ENCODE data around the gene HSPB7. TPM values are rescaled to one million over a fixed set of nuclear protein-coding genes. Genes with fewer than 3 reads are reported as not detected.
A peak's percentile ranks its signal among the peaks of the same experiment; 100 is the strongest.
"Not testable (repeated sequence)": the region's sequence is repeated elsewhere in the genome, so short reads cannot be mapped to it uniquely, and the experiment has no call there.

The HSPB7 gene
- total RNA-seq (2014; rRNA removed; shearing (Covaris generic)) = 0.07 TPM in 1 of 2 replicates, not detected in the other

DNA sequence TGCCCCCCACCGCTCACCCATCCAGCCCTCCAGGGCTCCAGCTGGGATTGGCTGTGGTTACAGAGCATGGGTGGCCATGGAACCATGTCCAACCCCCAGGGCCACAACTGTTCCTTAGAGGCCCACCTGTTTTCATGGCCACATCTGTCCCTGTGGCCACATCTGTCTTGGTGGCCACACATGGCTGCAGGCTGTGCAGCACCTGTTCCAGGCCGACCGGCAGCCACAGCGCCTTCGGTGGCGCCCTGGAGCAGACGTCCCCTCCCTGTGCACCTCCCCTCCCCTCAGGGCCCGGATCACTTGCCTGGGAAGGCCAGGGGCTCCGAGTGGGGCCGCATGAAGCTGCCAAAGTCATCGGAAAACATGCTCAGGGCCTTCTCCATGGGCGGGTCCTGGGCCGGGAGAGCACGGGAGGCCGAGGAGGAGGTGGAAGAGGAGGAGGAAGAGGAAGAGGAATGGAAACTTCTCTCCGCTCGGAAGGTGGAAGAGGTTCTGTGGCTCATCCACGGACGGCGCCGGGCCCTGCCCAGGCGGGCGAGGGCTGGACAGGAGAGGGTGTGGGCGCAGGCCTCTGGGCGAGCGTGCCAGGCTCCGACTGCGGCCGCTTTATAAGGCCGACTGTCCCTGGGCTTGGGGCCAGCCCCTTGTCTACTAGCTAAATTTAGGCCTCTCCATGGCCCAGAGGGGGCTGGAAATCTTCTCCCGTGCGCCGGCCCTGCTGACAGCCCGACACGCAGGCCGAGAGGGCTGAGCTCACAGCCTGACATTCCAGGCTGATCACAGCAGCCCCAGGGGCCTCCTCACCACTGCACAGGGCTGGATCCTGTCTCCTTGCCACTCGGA, at the start of gene HSPB7:
HSPB7 (minus strand) TSS at position 583 of the 843 bp plus-strand sequence; CDS start at position 503, 80 bp downstream.
- H3K4me3 ChIP-seq (ENCODE audit: insufficient read depth, low read depth, low read length) = no peak within 1 kb of the TSS
- no peaks in the 10 kb centered on the region for H3K27me3 ChIP-seq (ENCODE audit: control insufficient read depth, insufficient read depth, low read length)
- no peaks in the 10 kb centered on the region for H3K36me3 ChIP-seq (replicated peaks; ENCODE audit: control insufficient read depth, insufficient read depth, low read length)
- peak; percentile 94 for DNase-seq

DNA sequence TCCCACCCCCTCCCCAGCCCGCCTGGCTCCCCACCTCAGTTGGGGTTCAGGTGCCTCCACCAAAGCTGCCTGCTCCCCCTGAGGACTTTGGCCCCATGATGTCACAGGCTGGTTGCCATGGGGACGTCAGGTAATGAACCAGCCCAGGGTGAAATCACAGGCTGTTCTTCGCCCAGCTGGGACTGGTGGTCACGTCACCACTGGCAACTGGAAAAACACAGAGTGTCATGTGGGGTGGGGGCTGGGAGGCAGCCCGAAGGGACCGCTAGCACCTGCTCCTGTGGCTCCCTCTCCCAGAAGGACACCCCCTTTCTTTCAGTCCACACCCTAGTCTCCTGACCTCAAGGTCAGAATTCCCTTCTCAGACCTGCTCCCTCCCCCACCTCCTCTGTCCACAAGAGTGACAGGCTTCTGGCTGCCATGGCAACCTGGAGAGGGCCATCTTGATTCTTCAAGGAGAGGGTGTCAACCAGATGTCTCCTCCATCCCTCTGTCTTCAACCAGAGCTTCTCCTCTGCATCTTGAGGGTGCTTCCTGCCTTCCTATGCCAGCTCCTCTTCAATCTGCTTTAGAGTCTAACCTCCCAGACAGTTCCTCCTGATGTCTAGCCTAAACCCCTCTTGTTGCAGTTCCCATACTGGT, 49.4 kb upstream of the HSPB7 start:
- Histone ChIP-seq H3K4me3 (ENCODE audit: insufficient read depth, low read depth, low read length) (no peak overlapping the region), H3K27me3 (ENCODE audit: control insufficient read depth, insufficient read depth, low read length) (peaks cover 8% of the 10 kb centered on the region), H3K36me3 (replicated peaks; ENCODE audit: control insufficient read depth, insufficient read depth, low read length) (no peaks in the 10 kb centered on the region)
- peak; percentile 80 for DNase-seq

DNA sequence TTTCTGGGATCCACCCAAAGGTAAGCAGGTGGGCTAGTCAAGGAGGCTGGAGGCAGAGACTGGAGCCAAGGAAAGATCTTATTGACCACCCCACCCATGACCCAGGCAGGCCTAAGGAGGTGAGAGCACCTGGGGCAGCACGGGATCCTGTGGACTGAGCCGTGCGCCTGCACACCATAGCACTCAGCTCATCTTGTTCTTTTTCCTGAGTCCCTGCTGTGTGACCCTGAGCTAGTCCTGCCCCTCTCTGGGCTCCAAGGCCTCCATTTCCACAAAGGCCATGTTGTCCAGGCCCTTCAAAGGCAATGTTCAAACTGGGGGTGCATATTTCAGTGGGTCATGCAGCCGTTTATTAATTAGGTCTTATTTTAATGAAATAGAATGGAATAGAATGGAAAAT, 48.4 kb upstream of the HSPB7 start:
- no peak for DNase-seq
- no peak overlapping the region for H3K4me3 ChIP-seq (ENCODE audit: insufficient read depth, low read depth, low read length)

DNA sequence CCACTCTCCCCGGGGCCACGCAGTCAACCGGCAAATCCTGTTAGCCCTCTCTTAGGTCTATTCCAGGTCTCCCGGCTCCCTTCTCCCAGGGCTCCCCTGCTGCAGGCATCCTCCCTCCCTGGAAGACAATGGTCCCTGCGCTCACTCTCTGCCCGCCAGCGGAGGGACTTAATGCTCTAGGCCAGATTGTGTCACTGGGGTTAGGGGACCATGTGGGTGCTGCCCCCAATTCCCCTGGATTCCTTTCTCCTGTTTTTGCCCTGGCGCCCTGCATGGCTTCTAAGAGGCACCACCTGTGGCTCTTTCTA, 47.4 kb upstream of the HSPB7 start:
- peak; percentile 72 for DNase-seq
- H3K27me3 ChIP-seq (ENCODE audit: control insufficient read depth, insufficient read depth, low read length) = no peaks in the 10 kb centered on the region
- H3K4me3 ChIP-seq (ENCODE audit: insufficient read depth, low read depth, low read length) = no peak overlapping the region
- no peaks in the 10 kb centered on the region for H3K36me3 ChIP-seq (replicated peaks; ENCODE audit: control insufficient read depth, insufficient read depth, low read length)

More for the DNA sequence above, 48.4 kb upstream of the HSPB7 start:
- Histone ChIP-seq H3K27me3 (ENCODE audit: control insufficient read depth, insufficient read depth, low read length) (no peaks in the 10 kb centered on the region), H3K36me3 (replicated peaks; ENCODE audit: control insufficient read depth, insufficient read depth, low read length) (no peaks in the 10 kb centered on the region)

DNA sequence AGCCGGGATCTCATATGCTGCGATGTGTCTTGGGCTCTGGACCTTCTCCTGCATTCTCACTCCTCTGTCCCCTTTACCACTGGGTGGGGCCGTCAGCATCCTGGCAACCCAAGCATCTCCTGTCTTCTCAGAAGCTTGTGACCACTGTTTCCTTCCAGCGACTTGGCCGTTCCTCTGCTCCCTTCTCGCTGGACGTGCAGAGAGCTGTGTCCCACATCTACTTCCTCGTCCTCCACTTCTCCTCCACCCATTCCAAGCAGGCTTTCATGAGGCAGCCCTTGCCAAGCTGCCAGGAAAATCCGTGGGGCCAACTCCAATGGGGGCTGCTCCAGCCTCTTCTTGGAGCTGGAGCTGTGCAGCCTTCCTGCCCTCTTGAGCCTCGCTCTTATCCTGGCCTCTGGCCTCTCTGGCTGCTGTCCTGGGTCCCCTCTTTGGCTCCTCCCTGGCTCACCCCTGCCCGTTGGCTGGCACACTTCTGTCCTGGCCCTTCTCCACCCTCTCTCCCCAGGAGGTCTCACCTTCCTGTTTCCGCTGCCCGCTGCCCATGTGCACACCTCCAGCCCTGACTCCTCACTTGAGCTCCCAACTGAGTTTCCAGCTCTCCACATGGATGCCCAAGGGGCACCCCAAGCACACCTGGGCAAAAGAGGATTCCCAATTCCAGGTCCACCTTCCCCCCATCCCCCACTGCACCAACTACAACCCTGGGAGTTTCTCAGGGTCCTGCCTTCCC, 46.9 kb upstream of the HSPB7 start:
- DNase-seq = peak; percentile 40
- H3K4me3 ChIP-seq (ENCODE audit: insufficient read depth, low read depth, low read length) = no peak overlapping the region
- no peaks in the 10 kb centered on the region for H3K27me3 ChIP-seq (ENCODE audit: control insufficient read depth, insufficient read depth, low read length)
- no peaks in the 10 kb centered on the region for H3K36me3 ChIP-seq (replicated peaks; ENCODE audit: control insufficient read depth, insufficient read depth, low read length)

DNA sequence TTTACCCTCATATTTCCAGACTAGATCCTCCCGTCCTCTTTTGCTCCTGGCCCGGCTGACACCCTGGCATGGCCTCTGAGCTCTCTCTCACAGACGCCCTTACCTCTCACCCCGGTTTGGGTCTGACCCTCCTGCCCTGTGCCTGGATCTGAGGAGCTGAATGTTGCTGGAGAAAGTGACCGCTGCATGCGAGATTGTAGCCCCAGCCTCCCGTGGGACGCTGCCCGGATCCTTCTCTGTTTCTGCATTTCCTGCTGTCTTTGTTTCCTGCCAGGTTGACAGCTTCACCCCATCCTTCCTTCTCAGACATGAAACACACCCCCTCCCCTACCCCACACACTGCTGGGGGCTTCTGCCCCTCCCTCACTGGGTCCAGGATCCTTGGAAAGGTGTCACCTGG, 46.1 kb upstream of the HSPB7 start:
- DNase-seq = peak; percentile 67
- Histone ChIP-seq H3K27me3 (ENCODE audit: control insufficient read depth, insufficient read depth, low read length) (no peaks in the 10 kb centered on the region), H3K4me3 (ENCODE audit: insufficient read depth, low read depth, low read length) (no peak overlapping the region), H3K36me3 (replicated peaks; ENCODE audit: control insufficient read depth, insufficient read depth, low read length) (no peaks in the 10 kb centered on the region)

- peak; percentile 64 for DNase-seq
- H3K36me3 ChIP-seq (replicated peaks; ENCODE audit: control insufficient read depth, insufficient read depth, low read length) = no peaks in the 10 kb centered on the region
- no peaks in the 10 kb centered on the region for H3K27me3 ChIP-seq (ENCODE audit: control insufficient read depth, insufficient read depth, low read length)
- no peak overlapping the region for H3K4me3 ChIP-seq (ENCODE audit: insufficient read depth, low read depth, low read length)
These were observed 45.5 kb upstream of the HSPB7 start for GRCh38 chr1:16063226-16063829.

GRCh38 chr1:16062687-16063075, 44.8 kb upstream of the HSPB7 start:
- not testable (repeated sequence) for H3K36me3 ChIP-seq (replicated peaks; ENCODE audit: control insufficient read depth, insufficient read depth, low read length); H3K27me3 ChIP-seq (ENCODE audit: control insufficient read depth, insufficient read depth, low read length); DNase-seq; H3K4me3 ChIP-seq (ENCODE audit: insufficient read depth, low read depth, low read length)

GRCh38 chr1:16061989-16062686, 44.3 kb upstream of the HSPB7 start:
- not testable (repeated sequence) for H3K4me3 ChIP-seq (ENCODE audit: insufficient read depth, low read depth, low read length); DNase-seq; H3K27me3 ChIP-seq (ENCODE audit: control insufficient read depth, insufficient read depth, low read length); H3K36me3 ChIP-seq (replicated peaks; ENCODE audit: control insufficient read depth, insufficient read depth, low read length)

DNA sequence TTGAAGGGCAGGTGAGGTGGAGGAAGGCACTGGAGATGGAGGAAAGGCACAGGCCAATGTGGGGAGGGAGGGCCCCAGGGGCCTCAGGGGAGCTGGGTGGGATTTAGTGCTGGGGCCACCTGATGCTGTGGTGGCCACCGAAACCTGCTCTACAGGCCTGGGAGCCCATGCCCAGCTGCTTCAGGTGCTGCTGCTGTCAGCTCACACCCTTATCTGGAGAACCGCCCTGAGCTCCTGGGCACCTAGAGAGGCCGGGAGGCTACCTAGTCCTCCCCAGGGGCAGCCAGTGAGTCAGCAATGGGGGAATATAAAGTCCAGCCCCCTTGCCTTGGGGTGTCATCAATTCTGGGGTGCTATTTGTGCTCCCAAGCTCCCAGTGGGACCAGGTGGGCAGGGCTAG, 43.4 kb upstream of the HSPB7 start:
- no peaks in the 10 kb centered on the region for H3K36me3 ChIP-seq (replicated peaks; ENCODE audit: control insufficient read depth, insufficient read depth, low read length)
- H3K27me3 ChIP-seq (ENCODE audit: control insufficient read depth, insufficient read depth, low read length) = no peaks in the 10 kb centered on the region; the same call in 1 of the 2 replicates
- no peak for DNase-seq
- no peak overlapping the region for H3K4me3 ChIP-seq (ENCODE audit: insufficient read depth, low read depth, low read length)

- not testable (repeated sequence) for H3K27me3 ChIP-seq (ENCODE audit: control insufficient read depth, insufficient read depth, low read length); H3K4me3 ChIP-seq (ENCODE audit: insufficient read depth, low read depth, low read length); DNase-seq; H3K36me3 ChIP-seq (replicated peaks; ENCODE audit: control insufficient read depth, insufficient read depth, low read length)
These were observed 40.7 kb upstream of the HSPB7 start for GRCh38 chr1:16058394-16059120.

GRCh38 chr1:16057314-16057915, 39.6 kb upstream of the HSPB7 start:
- not testable (repeated sequence) for DNase-seq; H3K4me3 ChIP-seq (ENCODE audit: insufficient read depth, low read depth, low read length); H3K36me3 ChIP-seq (replicated peaks; ENCODE audit: control insufficient read depth, insufficient read depth, low read length); H3K27me3 ChIP-seq (ENCODE audit: control insufficient read depth, insufficient read depth, low read length)

DNA sequence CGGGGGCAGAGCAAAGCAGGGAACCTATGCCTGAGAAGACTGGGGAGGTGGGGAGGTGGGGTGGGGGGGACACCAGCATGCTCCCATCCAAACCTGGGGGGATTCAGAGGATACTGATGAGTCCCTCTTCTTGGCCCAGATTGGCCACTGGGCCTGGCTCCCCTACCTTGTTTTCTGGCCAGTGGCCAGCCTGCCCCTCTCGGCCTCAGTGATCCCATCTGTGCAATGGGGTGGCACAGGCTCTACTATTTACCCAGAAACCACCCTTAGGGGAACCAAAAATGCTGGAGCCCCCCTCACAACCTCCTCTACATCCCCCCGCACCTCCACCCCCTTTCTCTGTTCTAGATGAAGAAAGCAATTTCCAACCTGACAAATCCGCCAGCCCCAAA, 38.7 kb upstream of the HSPB7 start:
- DNase-seq; H3K36me3 ChIP-seq (replicated peaks; ENCODE audit: control insufficient read depth, insufficient read depth, low read length); H3K4me3 ChIP-seq (ENCODE audit: insufficient read depth, low read depth, low read length); H3K27me3 ChIP-seq (ENCODE audit: control insufficient read depth, insufficient read depth, low read length): not testable (repeated sequence)
